HS-5 (cell line): ENCODE results near the gene PIGN.

Experiments
- DNase-seq: peaks from one replicate; pipeline ENCODE4 v3.0.0-alpha.2; 2012; ENCODE audit warnings: low read depth

Gene PIGN

GRCh38 chr18:62186774-62187542 is at the start of gene PIGN, which contains the start of gene RELCH:
TSS of gene PIGN (minus strand) at chr18:62187056. CDS start at chr18:62161353, 25,703 bp downstream.
TSS of gene RELCH (plus strand) at chr18:62187255. CDS start at chr18:62187506, 251 bp downstream.
- DNase-seq: peak; percentile 81

- no peak for DNase-seq
These were observed 49.4 kb upstream of the PIGN start for GRCh38 chr18:62236252-62236651.

- DNase-seq: no peak
These were observed 39.2 kb upstream of the PIGN start for GRCh38 chr18:62226047-62226446.

GRCh38 chr18:62224229-62224628 is 37.4 kb upstream of the PIGN start:
- no peak for DNase-seq

GRCh38 chr18:62214790-62215189 is 27.9 kb upstream of the PIGN start:
- no peak for DNase-seq

- DNase-seq: no peak
These were observed 24.5 kb upstream of the PIGN start for GRCh38 chr18:62211325-62211828.

GRCh38 chr18:62210138-62210537 is 23.3 kb upstream of the PIGN start:
- no peak for DNase-seq

- DNase-seq: no peak
These were observed 22.2 kb upstream of the PIGN start for GRCh38 chr18:62209046-62209445.

- no peak for DNase-seq
These were observed 19.7 kb upstream of the PIGN start for GRCh38 chr18:62206593-62206992.

- no peak for DNase-seq
These were observed 19.0 kb upstream of the PIGN start for GRCh38 chr18:62205824-62206223.

- DNase-seq: no peak
These were observed 15.0 kb upstream of the PIGN start for GRCh38 chr18:62201870-62202269.

- DNase-seq: no peak
These were observed 13.5 kb upstream of the PIGN start for GRCh38 chr18:62200121-62200914.

- no peak for DNase-seq
These were observed 12.8 kb upstream of the PIGN start for GRCh38 chr18:62199629-62200028.

- DNase-seq: no peak
These were observed 11.4 kb upstream of the PIGN start for GRCh38 chr18:62198259-62198658.

GRCh38 chr18:62196980-62197379 is 10.1 kb upstream of the PIGN start:
- DNase-seq: no peak

- DNase-seq: no peak
These were observed 9.2 kb upstream of the PIGN start for GRCh38 chr18:62196079-62196478.

- DNase-seq: no peak
These were observed 2.4 kb upstream of the PIGN start for GRCh38 chr18:62189208-62189607.

GRCh38 chr18:62187543-62188510 is 971 bp upstream of the PIGN start:
- DNase-seq: no peak

GRCh38 chr18:62186499-62186773 is 420 bp downstream of the PIGN start:
- DNase-seq: no peak

- peak; percentile 13 for DNase-seq
These were observed 3.2 kb downstream of the PIGN start for GRCh38 chr18:62183578-62184195.

GRCh38 chr18:62182220-62182619 is 4.6 kb downstream of the PIGN start:
- no peak for DNase-seq

GRCh38 chr18:62179213-62179612 is 7.6 kb downstream of the PIGN start:
- no peak for DNase-seq
